HCT116 (cell line): ENCODE results near the gene RASGRF2. TPM values are rescaled to one million over a fixed set of nuclear protein-coding genes. Genes with fewer than 3 reads are reported as not detected.

Experiments
- ATAC-seq: fragments of 200-7000 bp; cut with Tn5 transposase; 2 replicates; pipeline ENCODE4 v1.9.1; 2020; ENCODE audit warnings: mild to moderate bottlenecking, moderate library complexity
- BruUV-seq: library from RNA; stranded (reverse); fragments of 400-500 nt; replicated peaks from 2 replicates; lab custom pipeline; 2021; lab: Mats Ljungman, UMichigan
- CTCF ChIA-PET: fragments of 300-600 bp; sonication (Branson Sonifier 250); formaldehyde crosslinking; loops from one replicate; lab custom pipeline; 2021; ENCODE audit warnings: antibody characterized with exemption; lab: Charles Lee
- POLR2A ChIA-PET: fragments of 300-600, 350-600 bp; sonication (Branson Sonifier 250); formaldehyde crosslinking; loops from one replicate; lab custom pipeline; 2021; ENCODE audit warnings: antibody characterized with exemption; lab: Charles Lee
- RAD21 ChIA-PET, 2 experiments: fragments of 300-600 bp; sonication (Branson Sonifier 250); formaldehyde crosslinking; loops; one replicate each; lab custom pipeline; 2023; ENCODE audit warnings: low total read pairs in 2 of 2; ENCODE audit not compliant: uncharacterized antibody in 2 of 2, unreplicated experiment in 2 of 2, low non-redundant PET in 1 of 2; lab: Charles Lee
- DNase-seq: peaks from one replicate; pipeline ENCODE4 v3.0.0-alpha.2; 2010; ENCODE audit warnings: low read depth, low spot score
- H2AFZ ChIP-seq: fragments of 200-600 bp; shearing (Covaris generic), sonication (generic); 2 replicates; pipeline ENCODE4 v1.6.1; 2017; ENCODE audit warnings: low read depth, mixed run types, mixed read lengths, antibody characterized with exemption, low read length; ENCODE audit not compliant: poor library complexity, severe bottlenecking
- H3K27ac ChIP-seq: 2 replicates; pipeline ENCODE4 v1.5.1; 2012; ENCODE audit warnings: low read depth, low read length
- H3K27me3 ChIP-seq: fragments of 200-600 bp; sonication (generic); 2 replicates; pipeline ENCODE4 v1.6.1; 2016; ENCODE audit warnings: mixed run types, low read length, mixed read lengths; ENCODE audit not compliant: insufficient read depth
- H3K36me3 ChIP-seq, 2 experiments: fragments of 200-500 bp in 1 of 2; fragments of 200-600 bp in 1 of 2; sonication (Bioruptor generic) in 1 of 2; sonication (generic) in 1 of 2; 2 replicates each; pipeline versions ENCODE4 v1.5.1 to v1.6.1; 2014 to 2016; ENCODE audit warnings: low read length in 2 of 2, inconsistent platforms in 1 of 2, mixed read lengths in 1 of 2, mixed run types in 1 of 2; ENCODE audit not compliant: insufficient read depth in 2 of 2, control insufficient read depth in 1 of 2
- H3K4me1 ChIP-seq, 2 experiments: fragments of 200-600 bp in 1 of 2; sonication (generic) in 1 of 2; 2 replicates each; pipeline versions ENCODE4 v1.5.1 to v1.6.1; 2012 to 2017; ENCODE audit warnings: low read length in 2 of 2, inconsistent platforms in 1 of 2, mild to moderate bottlenecking in 1 of 2, mixed read lengths in 1 of 2, mixed run types in 1 of 2, moderate library complexity in 1 of 2; ENCODE audit not compliant: insufficient read depth in 2 of 2, control insufficient read depth in 1 of 2
- H3K4me2 ChIP-seq: fragments of 200-600 bp; sonication (generic); 2 replicates; pipeline ENCODE4 v1.6.1; 2017; ENCODE audit warnings: mixed run types, low read length, mixed read lengths
- H3K4me3 ChIP-seq, 2 experiments: fragments of 200-600 bp in 1 of 2; sonication (generic) in 1 of 2; replicated peaks in 1 of 2; 2 replicates each; pipeline ENCODE4 v1.5.1; 2011 to 2016; ENCODE audit warnings: low read length in 2 of 2, control low read depth in 1 of 2, low read depth in 1 of 2, mild to moderate bottlenecking in 1 of 2, mixed read lengths in 1 of 2, mixed run types in 1 of 2
- H3K79me2 ChIP-seq: fragments of 200-600 bp; sonication (generic); 2 replicates; pipeline ENCODE4 v1.6.1; 2017; ENCODE audit warnings: mild to moderate bottlenecking, mixed run types, low read length, moderate library complexity, mixed read lengths; ENCODE audit not compliant: insufficient read depth
- H3K9ac ChIP-seq: fragments of 200-600 bp; sonication (generic); 2 replicates; pipeline ENCODE4 v1.6.1; 2016; ENCODE audit warnings: low read length, mixed read lengths
- H3K9me2 ChIP-seq: fragments of 200-600 bp; sonication (generic), shearing (Covaris generic); 2 replicates; pipeline ENCODE4 v1.6.1; 2017; ENCODE audit warnings: mixed run types, mild to moderate bottlenecking, moderate library complexity; ENCODE audit not compliant: insufficient read depth
- H3K9me3 ChIP-seq, 2 experiments: fragments of 200-500 bp in 1 of 2; fragments of 200-600 bp in 1 of 2; sonication (Bioruptor generic) in 1 of 2; sonication (generic) in 1 of 2; 2 replicates each; pipeline ENCODE4 v1.6.1; 2014 to 2017; ENCODE audit warnings: low read length in 2 of 2, mixed read lengths in 2 of 2, inconsistent platforms in 1 of 2, low read depth in 1 of 2, mild to moderate bottlenecking in 1 of 2, mixed run types in 1 of 2, moderate library complexity in 1 of 2; ENCODE audit not compliant: control insufficient read depth in 1 of 2, insufficient read depth in 1 of 2
- H4K20me1 ChIP-seq: fragments of 200-600 bp; sonication (generic), shearing (Covaris generic); 2 replicates; pipeline ENCODE4 v1.6.1; 2017; ENCODE audit warnings: mixed run types, mild to moderate bottlenecking, moderate library complexity; ENCODE audit not compliant: insufficient read depth
- CEBPB ChIP-seq: IDR thresholded peaks from 2 replicates; pipeline ENCODE4 v1.6.1; 2012; ENCODE audit warnings: low read depth
- EZH2phosphoT487 ChIP-seq: fragments of 200-600 bp; IDR thresholded peaks from 2 replicates; pipeline ENCODE4 v1.6.1; 2018; ENCODE audit warnings: antibody characterized with exemption, borderline replicate concordance
- RAD21 ChIP-seq: IDR thresholded peaks from 2 replicates; pipeline ENCODE4 v1.6.1; 2012; ENCODE audit warnings: low read depth, mild to moderate bottlenecking
- SP1 ChIP-seq: IDR thresholded peaks from 2 replicates; pipeline ENCODE4 v1.6.1; 2012; ENCODE audit warnings: low read depth
- TCF7L2 ChIP-seq: IDR thresholded peaks from 2 replicates; pipeline ENCODE4 v1.7.0; 2011; ENCODE audit warnings: borderline replicate concordance, inconsistent platforms; ENCODE audit not compliant: insufficient read depth, insufficient read length; ENCODE audit errors: extremely low read depth
- YY1 ChIP-seq: IDR thresholded peaks from 2 replicates; pipeline ENCODE4 v1.6.1; 2011; ENCODE audit warnings: low read length, low read depth, moderate library complexity, mild to moderate bottlenecking; ENCODE audit not compliant: insufficient replicate concordance; ENCODE audit errors: extremely low read depth
- intact Hi-C: fragments of 100-400 bp; cut with micrococcal nuclease; formaldehyde crosslinking; loops from 2 replicates; pipeline ENCODE4 v1.10.0; 2022
- total RNA-seq: library from RNA; stranded (reverse); gene quantifications from one replicate; pipeline ENCODE4 v1.2.1, GENCODE V29; 2021; ENCODE audit not compliant: unreplicated experiment
- TF ChIP-seq, protein P1 (sequence below): IDR thresholded peaks from 2 replicates; pipeline ENCODE4 v1.6.1; 2011; ENCODE audit warnings: mild to moderate bottlenecking, low read length, moderate library complexity; ENCODE audit not compliant: insufficient replicate concordance; ENCODE audit errors: extremely low read depth

Gene RASGRF2
- total RNA-seq, 1 experiment from 2014 or later: 0.05 TPM

DNA sequence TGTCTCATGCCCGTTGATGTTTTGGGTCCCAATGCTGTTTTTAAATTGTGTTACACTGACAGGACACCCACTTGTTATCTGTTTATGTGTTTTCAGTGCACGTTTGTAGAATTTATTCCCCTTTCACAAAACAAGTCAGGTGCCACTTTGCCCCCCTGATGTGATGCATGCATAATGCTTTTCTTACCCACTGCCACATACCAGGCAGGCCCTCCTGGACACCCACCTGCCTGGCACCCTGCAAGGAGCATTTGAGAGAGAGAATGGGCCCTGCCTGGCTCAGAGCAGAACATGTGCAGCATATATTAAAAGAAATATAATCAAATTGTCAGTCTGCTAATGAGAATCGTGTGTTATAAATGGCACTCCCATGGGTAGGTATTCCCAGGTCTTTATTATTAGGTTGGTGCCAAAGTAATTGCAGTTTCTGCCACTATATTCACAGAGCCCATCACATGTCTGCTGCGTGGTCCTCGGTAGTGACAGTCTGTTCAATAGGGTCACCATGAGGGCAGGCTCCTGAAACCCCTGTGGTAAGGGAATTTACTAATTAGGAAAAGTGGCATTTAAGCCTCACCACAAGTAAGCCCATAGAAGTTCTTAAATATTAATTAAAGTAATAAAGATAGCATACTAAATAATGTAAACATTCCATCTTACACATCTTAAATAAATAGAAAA, 220.8 kb downstream of the RASGRF2 start:
- Histone ChIP-seq H3K27me3 (no peaks in the 10 kb centered on the region), H2AFZ (no peak overlapping the region), H3K27ac (no peak overlapping the region), H4K20me1 (no peaks in the 10 kb centered on the region), H3K4me2 (no peak overlapping the region), H3K9ac (no peak overlapping the region), H3K9me3 (no peaks in the 10 kb centered on the region), H3K9me2 (no peaks in the 10 kb centered on the region), H3K4me1 (no peaks in the 10 kb centered on the region), H3K4me3 (no peak overlapping the region), H3K36me3 (no peaks in the 10 kb centered on the region), H3K79me2 (no peaks in the 10 kb centered on the region)
- BruUV-seq: no TSS peak
- no peak for DNase-seq
- intact Hi-C loops: no loop called here
- RAD21 ChIA-PET: no interaction called here
- POLR2A ChIA-PET: no interaction called here
- TF ChIP-seq YY1 (no peak), EZH2phosphoT487 (no peak), RAD21 (no peak), SP1 (no peak), CEBPB (no peak), TCF7L2 (no peak)
- TF ChIP-seq, protein P1, sequence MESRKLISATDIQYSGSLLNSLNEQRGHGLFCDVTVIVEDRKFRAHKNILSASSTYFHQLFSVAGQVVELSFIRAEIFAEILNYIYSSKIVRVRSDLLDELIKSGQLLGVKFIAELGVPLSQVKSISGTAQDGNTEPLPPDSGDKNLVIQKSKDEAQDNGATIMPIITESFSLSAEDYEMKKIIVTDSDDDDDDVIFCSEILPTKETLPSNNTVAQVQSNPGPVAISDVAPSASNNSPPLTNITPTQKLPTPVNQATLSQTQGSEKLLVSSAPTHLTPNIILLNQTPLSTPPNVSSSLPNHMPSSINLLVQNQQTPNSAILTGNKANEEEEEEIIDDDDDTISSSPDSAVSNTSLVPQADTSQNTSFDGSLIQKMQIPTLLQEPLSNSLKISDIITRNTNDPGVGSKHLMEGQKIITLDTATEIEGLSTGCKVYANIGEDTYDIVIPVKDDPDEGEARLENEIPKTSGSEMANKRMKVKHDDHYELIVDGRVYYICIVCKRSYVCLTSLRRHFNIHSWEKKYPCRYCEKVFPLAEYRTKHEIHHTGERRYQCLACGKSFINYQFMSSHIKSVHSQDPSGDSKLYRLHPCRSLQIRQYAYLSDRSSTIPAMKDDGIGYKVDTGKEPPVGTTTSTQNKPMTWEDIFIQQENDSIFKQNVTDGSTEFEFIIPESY: no peak
- no peak for ATAC-seq
- CTCF ChIA-PET: interaction anchor here (1.2 kb wide), 1 partner anchor 10 kb away, joined by 3 read pairs; no protein-coding TSS in a partner anchor
